HG03175 (cell line): ENCODE measurements around the gene UTP14C.
"Not testable (repeated sequence)": the region's sequence is repeated elsewhere in the genome, so short reads cannot be mapped to it uniquely, and the experiment has no call there.

Source experiments
- ATAC-seq: cut with Tn5 transposase; IDR thresholded peaks from one replicate; pipeline ENCODE4 v1.9.1; 2021; ENCODE audit warnings: mild to moderate bottlenecking, moderate library complexity; ENCODE audit not compliant: unreplicated experiment

The UTP14C gene, protein sequence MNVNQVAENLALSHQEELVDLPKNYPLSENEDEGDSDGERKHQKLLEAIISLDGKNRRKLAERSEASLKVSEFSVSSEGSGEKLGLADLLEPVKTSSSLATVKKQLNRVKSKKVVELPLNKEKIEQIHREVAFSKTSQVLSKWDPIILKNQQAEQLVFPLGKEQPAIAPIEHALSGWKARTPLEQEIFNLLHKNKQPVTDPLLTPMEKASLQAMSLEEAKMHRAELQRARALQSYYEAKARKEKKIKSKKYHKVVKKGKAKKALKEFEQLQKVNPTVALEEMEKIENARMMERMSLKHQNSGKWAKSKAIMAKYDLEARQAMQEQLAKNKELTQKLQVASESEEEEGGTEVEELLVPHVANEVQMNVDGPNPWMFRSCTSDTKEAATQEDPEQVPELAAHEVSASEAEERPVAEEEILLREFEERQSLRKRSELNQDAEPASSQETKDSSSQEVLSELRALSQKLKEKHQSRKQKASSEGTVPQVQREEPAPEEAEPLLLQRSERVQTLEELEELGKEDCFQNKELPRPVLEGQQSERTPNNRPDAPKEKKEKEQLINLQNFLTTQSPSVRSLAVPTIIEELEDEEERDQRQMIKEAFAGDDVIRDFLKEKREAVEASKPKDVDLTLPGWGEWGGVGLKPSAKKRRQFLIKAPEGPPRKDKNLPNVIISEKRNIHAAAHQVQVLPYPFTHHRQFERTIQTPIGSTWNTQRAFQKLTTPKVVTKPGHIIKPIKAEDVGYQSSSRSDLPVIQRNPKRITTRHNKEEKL

DNA sequence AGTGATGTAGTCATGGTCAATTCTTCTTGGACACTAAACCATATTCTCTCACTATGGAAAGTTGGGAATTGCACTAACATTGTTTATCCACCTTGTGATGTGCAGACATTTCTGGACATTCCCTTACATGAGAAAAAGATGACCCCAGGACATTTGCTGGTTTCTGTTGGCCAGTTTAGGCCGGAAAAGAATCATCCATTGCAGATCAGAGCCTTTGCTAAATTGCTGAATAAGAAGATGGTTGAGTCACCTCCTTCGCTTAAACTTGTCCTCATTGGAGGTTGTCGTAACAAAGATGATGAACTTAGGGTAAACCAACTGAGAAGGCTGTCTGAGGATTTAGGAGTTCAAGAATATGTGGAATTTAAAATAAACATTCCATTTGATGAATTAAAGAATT is at the start of gene UTP14C:
Gene UTP14C (plus strand): TSS at position 211 of the 400 bp plus-strand sequence. CDS start 4,114 bp downstream, outside the sequence.
- ATAC-seq: no peak

DNA sequence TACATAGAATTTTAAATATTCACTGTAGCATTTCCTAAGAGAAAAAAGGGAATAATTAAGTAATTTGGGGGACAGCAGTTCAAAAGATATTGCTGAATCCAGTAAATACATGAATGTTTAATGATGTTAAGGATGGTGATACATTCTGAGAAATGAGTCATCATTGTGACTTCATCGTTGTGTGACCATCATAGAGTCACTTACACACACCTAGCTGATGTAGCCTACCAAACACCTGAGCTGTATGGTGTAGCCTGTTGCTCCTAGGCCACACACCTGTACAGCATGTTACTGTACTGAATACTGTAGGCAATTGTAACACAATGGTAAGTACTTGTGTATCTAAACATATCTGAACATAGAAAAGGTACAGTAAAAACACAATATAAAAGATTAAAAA is 48.1 kb upstream of the UTP14C start:
- no peak for ATAC-seq

DNA sequence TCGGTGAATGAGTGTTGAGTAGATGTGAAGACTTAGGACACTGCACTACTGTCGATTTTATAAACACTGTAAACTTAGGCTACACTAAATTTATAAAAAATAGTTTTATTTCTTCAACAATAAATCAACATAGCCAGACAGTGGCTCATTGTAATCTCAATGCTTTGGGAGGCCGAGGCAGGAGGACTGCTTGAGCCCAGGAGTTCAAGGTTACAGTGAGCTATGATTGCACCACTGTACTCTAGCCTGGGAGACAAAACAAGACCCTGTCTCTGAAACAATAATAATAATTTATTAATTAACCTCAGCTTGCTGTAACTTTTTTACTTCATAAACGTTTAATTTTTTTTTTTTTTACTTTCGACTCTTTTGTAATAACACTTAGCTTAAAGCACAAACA is 47.6 kb upstream of the UTP14C start:
- ATAC-seq: no peak

DNA sequence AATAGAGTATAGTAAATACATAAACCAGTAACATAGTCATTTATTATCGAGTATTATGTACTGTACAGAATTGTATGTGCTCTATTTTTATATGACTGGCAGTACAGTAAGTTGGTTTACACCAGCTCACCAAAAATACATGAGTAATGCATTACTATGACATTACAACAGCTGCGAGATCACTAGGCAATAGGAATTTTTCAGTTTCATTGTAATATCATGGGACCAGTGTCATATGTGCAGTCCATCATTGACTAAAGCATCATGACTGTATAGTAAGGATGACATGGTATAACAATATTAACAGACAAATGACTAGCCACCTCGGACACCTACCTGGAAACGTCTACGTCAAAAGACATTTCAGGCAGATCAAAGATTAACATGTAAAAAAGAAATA is 46.9 kb upstream of the UTP14C start:
- no peak for ATAC-seq

DNA sequence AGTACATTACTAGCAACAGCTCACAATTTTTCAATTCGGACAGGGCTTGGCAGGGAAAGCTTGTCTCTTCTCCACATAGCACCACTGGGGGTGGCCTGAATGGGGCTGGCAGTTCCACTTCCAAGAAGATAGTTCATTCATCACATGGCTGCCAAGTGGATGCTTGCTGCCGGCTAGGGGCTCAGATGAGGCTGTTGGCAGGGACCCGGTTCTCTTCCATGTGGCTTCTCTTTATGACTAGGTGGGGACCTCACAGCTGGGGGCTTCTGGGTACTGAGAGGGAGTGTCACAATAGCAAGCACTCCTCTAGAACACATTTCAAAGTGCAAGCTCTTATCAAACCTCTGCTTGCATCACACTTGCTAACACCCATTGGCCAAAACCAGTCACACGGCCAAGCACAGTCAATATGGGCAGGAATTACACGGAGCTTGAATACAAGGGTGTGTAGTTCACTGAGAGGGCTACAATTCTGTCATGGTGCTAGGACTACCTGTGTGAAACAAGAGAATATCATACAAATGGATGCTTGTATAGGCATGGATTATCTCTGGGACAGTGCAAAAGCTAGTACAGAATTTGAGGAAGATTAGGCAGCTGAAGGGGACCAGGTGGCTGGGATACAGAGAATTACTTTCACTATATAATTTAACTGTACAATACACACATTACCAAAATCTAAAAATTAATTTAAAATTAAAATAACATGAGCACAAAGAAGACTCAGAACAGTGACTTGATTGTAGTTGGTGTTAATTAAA is 45.5 kb upstream of the UTP14C start:
- no peak for ATAC-seq

DNA sequence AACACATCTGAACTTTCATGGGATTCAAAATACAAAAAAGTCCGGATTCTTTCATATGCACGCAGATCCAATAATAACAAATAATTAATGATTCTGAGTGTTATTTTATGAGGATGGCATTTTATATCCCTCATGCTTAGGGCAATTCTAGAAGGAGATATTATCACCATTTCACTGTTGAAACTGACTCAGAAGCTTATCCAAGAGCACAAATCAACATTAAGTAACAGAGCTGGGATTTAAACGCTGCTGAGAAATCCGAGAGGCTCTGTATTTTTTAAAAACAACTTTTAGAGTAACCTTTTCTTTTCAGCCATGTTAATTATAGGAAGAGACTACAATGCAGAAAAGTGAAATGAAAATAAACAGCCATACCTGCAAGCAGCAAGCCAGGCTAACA is 43.6 kb upstream of the UTP14C start:
- ATAC-seq: no peak

DNA sequence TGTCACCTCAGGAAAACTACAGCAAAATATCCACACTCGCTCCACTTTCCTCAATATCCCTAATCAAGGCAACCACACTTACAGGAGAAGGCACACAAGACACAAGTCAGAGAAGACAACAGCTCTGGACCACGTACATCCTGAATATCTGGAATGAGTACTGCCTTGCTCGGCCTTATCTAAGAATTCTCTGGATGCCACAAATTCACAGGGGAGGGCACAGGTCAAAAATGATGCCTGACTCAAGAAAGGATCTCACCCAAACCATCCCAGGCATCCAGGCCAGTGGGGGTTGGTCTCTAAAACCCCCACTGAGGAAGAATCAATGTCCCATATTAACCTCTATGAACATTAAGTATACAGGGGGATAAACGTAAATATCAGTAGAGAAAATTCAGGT is 43.1 kb upstream of the UTP14C start:
- ATAC-seq: no peak

DNA sequence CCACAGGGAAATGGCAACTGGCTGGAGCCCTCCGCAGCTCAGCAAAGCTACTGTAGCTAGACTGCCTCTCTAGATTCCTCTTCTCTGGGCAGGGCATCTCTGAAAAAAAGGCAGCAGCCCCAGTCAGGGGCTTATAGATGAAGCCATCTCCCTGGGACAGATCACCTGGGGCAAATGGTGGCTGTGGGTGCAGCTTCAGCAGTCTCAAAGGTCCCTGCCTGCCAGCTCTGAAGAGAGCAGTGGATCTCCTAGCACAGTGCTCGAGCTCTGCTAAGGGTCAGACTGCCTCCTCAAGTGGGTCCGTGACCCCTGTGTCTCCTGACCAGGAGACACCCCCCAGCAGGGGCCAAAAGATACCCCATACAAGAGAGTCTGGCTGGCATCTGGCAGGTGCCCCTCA is 41.2 kb upstream of the UTP14C start:
- ATAC-seq: not testable (repeated sequence)

DNA sequence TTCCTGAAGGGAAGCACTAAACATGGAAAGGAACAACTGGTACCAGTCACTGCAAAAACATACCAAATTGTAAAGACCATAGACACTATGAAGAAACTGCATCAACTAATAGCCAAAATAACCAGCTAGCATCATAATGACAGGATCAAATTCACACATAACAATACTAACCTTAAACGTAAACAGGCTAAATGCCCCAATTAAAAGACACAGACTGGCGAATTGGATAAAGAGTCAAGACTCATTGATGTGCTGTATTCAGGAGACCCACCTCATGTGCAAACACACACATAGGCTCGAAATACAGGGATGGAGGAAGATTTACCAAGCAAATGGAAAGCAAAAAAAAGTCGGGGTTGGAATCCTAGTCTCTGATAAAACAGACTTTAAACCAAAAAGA is 39.6 kb upstream of the UTP14C start:
- not testable (repeated sequence) for ATAC-seq

DNA sequence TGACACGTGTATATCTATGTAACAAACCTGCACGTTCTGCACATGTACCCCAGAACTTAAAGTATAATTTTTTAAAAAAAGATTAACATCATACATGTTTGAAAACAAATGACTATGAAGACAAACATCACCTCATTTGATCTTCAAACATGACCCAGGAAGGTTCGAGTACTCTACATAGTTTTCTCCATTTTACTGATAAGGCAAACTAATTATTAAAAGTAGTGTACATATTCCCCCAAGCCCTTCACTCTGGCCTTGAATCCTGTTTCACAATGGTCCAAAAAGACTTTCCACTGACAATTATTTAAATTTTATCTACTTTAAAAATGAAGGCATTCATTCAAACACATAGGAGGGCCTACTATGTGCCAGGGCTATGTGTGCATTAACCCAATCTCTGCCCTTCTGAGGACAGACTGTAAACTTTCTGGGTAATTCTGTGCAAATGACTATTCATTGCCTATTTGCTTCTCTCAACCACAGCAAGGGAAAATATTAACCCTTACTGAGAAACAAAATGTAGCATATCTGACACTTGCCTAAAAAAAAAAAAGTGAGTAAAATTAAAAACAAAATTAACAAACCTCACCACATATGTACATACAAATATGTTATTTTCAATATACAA is 35.4 kb upstream of the UTP14C start:
- ATAC-seq: no peak

DNA sequence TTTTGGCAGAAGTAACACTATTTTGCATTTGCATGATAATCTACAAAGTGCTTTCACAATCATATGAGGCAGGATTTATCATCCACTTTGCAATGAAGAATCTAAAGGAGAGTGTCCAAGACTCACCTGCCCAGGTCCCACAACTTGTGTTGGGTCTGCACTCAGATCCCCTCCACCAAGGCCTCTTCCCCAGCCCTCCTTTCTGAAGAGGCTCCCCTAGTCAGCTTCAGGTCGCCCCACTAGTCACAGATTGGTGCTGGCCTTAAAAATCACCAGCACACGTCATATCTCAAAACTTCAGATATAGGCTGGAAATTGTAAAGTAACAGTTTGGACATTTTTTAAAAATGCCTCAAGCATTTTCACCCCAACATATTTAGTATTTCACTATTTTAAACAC is 30.8 kb upstream of the UTP14C start:
- no peak for ATAC-seq

DNA sequence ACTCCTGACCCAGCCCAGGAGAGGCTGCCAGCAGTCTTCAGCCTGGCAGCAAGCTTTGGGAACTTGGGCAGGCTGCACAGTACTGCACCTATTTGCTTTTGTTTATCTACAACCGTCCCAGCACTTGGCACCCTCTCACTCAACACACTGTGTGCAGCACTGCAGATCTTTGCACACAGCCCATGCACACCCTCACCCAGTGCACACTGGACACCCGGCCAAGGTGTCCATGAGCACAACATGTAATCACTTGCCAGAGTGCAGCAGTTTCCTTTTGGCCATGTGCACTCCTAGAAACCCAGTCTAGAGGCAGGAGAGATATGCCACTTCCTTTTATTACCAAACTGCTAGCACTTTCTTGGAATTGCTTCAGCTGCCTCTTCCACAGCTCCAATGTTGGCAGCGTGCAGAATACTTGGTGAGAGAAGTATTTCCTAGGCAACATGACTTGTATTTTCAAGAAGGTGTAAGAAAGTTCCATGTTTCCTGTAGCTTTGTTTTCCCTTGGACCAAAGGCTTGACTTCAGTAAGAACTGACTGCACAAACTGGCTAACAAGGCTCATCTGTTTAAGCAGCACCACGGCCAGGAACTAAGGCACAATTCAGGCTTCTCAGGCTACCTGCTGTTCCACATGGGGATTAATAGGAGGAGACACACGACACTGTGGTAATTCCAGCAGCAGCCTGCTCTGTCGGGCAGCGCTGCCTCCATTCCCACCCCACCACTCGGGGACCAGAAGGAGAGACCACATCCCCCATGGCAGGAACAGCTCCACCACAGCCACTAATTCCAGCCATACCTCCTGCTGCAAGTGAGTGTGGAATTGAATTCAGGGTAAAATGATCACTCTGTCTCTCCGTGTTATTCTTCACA is 28.6 kb upstream of the UTP14C start:
- ATAC-seq: no peak

DNA sequence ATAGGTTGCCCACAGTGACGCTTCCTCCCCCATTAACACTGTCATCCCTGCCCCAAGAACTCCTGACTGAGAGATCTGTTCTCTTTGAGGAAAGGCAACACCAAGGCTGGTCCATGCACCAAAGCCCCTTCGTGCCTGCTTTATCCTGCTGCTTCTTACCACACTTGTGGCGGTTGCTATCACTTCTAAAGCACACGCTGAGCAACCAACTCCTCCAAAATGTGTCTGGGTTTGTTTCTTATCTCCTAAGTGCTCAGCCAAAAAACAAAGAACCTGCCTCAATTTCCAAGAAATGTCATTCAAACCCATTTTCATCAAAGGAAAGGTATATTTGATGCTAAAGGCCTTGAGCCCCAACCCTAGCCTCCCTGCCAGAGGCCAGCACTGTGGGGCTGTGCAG is 27.9 kb upstream of the UTP14C start:
- no peak for ATAC-seq

DNA sequence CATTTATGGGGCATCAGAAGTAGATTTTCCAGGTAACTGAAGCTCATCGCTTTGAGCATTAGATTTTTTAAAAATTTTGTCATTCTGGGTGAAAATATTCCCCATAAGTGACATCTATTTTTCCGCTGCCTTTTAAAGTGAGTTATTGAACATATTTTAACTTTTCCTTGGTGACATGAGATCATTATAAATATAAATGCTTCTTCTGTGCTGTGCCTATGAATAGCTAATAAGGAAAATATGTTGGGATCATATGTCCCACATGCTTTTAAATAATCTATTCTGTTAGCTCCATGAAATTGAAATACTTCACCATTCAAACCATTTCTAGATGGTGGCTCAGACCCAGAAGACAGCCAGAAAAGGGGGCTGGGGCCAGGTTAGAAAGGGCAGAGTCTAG is 27.3 kb upstream of the UTP14C start:
- ATAC-seq: no peak

DNA sequence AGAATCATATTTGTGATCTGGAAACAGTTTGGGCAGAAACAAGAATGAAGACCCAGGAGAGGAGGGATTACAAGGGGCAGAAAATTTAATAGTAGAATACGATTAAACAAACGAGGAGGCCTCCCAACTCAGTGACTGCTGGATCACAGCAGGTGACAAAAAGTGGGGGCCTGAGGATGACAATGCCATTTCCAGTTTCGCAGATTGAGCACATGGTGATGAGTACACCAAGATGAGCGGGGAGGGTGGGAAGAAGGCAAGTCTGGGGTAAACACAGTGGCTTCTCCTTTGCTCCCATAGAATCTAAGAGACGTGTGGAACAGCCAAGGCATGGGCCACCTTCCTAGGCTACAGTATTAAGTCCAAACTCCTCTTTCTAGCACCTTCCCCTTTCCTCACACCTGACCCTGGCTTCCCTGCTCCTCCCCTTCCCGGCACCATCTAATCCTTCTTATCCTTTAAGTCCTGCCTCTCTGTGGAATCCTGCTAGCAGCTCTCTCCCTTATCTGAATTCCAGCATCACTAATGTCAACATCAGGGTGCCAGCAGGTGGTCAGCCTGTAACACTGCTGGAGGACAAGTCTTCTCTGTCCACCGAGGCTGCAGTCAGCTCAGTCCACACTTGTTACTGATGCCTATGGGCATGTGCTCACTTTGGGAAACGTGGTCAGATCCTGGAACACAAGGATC is 26.7 kb upstream of the UTP14C start:
- ATAC-seq: no peak

DNA sequence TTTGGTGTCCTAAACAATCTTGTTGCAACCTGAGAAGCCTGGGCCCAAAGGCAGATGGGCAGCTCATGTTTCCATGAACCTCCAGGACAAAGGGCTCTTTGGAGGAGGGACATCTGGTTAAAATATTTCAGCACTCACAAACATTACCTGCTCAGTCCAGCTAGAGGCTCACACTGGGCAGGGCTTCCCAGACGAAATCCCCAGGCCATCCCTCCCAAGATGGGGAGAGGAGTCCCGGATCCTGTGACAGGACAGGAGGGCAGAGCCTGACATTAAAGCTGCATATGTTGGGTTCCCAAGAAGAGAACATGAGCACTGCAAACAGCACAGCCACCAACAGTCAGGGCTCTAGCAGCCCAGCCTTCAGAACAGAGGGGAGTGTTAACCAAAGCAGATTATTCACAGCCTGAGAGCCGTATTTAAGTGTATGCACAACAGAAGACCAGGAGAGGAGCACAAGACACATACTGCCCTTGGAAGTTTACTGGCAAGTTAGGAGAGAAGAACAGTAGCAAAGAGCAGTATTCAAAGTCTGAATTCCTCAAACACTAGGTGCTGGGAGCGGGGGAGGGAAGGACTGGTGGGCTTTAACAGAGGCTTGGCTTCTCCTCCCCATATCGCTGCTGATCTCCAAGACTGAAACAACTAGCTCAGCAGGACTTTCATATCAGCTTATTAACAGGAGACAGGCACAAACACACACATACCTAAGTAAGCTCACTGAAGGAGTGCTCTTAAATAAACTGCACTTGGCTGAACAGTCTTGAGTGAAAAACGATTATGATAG is 25.6 kb upstream of the UTP14C start:
- no peak for ATAC-seq

DNA sequence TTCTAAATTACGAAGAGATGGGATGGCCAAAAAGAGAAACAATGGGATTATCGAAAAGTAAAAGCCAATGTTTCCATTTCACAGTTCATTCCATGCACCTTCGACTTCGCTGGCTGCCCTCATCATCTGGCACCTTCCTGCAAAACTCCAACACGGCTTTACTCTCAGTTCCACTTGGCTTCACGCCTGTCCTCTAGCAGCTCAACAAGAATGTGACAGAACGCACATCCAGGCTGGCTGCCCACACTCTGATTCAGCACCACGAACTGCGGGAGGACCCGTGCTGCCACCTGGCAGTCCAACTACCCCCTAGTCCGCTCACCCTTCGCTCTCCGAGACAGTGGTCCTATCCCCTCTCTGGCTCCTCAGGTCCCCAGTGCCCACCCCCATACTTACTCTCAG is 25.0 kb upstream of the UTP14C start:
- no peak for ATAC-seq

DNA sequence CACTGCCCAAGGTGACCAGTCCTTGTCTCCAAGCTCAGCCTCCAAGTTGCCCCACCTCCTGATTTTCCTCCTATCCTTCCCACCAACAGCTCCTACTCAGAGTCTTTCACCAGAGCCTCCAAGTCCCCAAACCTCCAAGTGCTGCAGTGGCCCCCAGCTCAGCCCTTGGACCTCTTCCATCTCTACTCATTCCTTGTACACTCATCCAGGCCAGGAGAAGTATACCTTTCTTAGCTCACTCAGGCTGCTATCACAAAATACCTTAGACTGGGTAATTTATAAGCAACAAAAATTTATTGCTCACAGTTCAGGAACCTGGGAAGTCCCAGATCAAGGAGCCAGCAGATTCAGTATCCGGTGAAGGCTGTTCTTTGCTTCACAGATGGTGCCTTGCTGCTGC is 24.6 kb upstream of the UTP14C start:
- no peak for ATAC-seq
